NCI-H1436 treated with DMSO at 0.1 percent for 48 hours (cell line): ENCODE measurements around the gene TCERG1.

ENCODE experiments used
- DNase-seq: peaks from one replicate; lab custom pipeline; 2025; lab: John Stamatoyannopoulos, UW

The TCERG1 gene

DNA sequence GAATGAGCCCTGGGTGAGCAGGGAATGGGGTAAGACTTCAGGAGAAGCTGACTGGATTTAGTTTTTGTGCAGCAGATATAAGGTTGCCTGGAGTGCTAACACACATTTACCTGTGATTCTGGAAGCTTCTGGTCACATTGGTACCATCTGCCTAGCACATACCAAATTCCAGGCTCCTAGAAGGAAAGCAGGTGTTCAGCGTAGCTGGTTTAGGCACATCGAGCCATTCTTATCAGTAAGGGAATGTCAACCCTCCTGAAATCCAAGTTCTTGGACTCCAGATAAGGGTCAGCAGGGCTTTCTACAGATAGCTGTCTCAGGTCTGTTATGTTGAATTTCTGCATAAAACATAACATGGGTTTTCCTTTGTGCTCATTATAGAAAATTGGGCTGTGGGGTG, 10.3 kb downstream of the TCERG1 start:
- no peak for DNase-seq

DNA sequence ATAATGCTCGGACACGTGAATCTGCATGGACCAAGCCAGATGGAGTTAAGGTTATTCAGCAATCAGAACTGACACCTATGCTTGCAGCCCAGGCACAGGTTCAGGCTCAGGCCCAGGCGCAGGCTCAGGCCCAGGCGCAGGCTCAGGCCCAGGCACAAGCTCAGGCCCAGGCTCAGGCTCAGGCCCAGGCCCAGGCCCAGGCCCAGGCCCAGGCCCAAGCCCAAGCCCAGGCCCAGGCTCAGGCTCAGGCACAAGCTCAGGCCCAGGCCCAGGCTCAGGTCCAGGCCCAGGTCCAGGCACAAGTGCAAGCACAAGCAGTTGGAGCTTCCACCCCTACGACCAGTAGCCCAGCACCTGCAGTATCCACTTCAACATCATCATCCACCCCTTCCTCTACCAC, 11.8 kb downstream of the TCERG1 start:
- no peak for DNase-seq

DNA sequence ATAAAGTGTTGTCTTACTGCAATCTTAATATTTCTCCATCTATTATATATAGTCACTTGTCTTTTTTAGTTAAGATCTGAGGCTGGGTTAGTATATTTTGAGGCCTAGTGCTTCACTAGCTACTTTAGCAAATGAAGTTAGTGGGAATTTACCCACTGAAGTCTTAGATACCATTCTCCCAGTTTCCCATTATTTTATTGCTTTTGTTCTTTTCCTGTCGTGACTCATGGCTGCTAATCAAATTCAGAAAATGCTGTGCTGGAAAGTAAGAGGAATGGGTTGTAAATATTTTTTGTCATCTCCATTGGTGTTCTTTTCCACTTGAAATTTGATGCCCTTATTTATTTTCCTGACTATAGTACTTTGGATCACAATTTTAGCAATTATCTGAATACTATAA, 14.2 kb downstream of the TCERG1 start:
- DNase-seq, result no peak

DNA sequence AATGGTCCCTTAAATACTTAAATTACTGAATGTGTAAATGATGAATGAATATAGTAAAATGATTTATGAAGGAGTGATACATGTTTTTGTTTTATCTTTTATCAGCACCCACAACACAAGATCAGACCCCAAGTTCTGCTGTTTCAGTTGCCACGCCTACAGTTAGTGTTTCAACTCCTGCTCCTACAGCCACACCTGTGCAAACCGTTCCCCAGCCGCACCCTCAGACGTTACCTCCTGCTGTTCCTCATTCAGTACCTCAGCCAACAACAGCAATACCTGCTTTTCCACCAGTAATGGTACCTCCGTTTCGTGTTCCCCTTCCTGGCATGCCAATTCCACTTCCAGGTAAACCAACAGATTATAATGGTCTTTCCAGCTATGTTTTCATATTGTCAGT, 16.3 kb downstream of the TCERG1 start:
- no peak for DNase-seq

DNA sequence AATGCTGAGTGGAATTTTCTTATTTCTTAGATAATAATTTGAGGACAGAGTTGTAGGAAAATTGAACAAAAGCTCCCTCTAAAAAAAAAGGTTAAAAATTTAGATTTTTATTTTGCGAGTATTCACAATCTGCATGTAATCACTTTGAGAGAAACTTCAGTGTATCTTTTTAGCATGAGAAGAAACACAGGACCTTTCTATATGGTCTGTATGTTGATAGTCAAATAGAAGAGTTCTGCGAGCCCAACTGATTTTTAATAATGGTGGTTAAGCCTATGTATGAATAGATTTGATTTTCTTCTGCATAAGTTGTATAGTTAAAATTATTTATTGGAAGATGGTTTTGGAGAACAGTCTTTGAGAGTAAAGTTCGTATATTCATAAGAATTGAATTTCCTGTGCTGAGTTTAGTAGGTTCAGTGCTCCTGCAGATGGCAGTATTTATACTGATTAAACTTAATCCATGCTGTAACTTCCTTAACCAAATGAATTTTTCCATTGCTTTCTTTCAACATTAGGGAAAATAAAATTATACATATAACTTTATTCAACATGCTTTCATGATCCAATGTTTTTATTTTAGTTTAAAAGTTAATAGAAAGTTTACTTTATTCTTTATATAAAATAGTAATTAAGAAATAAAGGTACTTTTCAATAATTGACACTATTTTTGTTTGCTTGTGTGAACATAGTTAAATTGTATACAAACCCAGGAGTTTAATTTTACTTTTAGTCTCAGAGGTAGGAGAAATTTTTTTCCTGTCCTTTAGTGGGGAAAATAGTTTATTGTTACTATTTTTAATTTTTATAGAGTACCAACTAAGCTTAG, 19.6 kb downstream of the TCERG1 start:
- no peak for DNase-seq

DNA sequence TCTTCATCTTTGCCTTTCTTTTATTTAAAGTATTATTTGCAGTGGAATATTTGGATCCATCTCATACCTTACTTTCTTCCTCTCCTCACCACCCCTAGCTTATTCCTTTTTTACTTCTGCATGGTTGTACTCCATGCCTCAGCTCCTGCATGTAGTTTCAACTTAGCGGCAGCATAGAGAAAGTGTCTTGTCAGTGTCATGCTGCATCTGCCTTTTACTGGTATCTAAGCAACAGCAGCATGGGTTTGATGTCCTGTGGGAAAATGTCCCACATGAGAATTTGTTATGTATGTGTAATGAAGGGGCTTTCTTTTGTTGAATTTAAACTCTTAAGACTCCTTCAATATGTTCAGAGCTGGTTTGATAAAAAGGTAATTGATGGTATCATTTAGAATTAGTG, 20.6 kb downstream of the TCERG1 start:
- no peak for DNase-seq

DNA sequence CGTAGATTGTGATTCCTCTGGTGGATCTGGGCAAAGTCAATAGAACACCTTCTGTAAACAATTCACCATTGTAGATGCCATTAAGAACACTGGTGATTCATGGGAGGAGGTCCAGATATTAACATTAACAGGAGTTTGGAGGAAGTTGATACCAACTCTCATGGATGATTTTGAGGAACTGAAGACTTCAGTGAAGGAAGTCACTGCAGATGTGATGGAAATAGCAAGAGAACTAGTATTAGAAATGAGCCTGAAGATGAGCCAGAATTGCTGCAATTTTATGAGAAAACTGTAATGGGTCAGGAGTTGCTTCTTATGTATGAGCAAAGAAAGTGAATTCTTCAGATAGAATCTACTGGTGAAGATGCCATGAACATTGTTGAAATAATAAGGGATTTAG, 26.9 kb downstream of the TCERG1 start:
- no peak for DNase-seq

DNA sequence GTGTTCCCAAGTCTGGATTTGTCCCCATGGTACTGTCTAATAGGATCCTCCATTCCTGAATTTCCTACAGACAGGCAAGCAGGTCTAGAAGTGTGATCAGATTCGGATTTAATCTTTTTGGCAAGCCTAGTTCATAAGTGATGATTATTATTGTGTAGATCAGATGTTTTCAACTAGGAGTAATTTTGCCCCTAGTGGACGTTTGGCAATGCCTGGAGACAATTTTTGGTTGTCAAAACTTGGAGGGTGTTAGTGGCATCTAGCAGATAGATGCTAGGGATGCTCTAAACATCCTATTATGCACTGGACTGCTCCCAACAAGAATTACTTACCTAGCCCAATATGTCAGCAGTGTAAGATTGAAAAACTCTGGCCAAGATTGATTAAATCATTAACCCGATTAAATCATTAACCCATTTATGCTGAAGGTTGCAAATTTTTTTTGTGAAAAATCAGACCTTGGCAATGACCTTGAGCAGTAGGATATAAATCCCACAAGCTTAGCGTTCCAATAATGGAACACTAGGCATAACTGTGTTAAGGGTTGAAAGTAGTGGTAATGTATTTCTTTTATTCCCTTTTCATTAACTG, 28.2 kb downstream of the TCERG1 start:
- DNase-seq, result no peak

DNA sequence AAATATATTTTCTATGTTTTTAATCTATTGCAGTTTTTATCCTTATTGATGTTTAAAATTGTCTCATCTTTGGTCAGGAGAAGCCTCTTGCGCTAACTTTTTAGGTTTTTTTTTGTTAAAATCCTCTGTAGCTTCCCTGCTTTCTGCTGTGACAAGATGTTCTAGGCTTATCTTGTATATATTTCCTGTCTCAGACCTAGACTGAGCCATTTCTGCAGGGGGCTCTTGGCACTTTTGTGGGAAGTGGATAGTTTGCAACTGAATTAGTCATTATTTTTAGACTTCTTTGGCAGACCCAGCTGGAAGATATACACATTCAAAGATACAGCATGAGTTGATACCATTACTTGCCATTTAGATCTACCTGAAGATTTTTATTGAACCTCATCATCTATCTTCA, 28.8 kb downstream of the TCERG1 start:
- no peak for DNase-seq

DNA sequence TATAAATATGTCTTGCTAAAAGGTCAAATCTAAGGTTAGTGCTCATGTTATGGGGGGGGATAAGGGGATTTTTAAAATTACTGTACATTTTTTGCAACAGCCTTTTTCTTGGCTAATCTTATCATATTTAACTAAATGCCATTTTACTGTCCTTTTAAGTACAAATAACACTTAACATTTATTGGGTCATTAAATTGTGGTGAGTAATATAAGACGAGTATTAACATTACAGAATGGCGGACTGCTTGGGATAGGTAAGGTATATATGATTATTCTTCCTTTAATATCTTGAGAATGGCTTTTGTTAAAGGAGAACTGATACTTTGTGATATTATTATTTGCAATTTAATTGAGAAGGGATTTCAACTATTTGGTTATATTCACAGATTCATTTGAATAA, 35.6 kb downstream of the TCERG1 start:
- DNase-seq, result no peak

DNA sequence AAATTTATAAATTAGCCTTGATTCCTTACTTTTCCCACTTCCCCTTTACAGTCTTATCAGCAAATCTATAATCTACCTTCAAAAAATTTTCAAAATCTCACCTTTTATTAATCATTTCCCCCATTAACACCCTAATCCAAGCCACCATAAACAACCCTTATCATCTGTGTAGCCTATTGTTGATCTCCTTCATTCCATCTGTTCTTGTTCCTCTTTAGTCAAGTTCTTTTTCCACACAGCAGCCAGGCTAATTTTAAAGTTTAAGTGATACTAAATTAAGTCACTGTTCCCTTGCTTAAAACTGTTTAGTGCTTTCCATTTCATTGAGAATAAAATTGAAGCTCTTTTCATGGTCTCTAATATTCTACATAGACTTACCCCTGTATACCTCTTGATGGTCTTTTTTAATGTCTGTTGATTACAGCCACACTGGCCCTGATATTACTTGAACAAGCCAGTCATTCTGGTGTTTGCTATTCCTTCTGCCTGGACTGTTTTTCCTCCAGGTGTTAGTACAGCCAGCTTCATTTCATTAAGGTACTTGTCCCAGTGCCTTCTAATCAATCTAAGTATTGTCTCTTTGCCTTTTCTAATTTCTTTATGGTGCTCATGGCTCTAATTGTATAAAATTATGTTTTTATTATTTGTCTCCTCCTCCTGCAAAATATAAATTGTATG, 37.7 kb downstream of the TCERG1 start:
- no peak for DNase-seq

DNA sequence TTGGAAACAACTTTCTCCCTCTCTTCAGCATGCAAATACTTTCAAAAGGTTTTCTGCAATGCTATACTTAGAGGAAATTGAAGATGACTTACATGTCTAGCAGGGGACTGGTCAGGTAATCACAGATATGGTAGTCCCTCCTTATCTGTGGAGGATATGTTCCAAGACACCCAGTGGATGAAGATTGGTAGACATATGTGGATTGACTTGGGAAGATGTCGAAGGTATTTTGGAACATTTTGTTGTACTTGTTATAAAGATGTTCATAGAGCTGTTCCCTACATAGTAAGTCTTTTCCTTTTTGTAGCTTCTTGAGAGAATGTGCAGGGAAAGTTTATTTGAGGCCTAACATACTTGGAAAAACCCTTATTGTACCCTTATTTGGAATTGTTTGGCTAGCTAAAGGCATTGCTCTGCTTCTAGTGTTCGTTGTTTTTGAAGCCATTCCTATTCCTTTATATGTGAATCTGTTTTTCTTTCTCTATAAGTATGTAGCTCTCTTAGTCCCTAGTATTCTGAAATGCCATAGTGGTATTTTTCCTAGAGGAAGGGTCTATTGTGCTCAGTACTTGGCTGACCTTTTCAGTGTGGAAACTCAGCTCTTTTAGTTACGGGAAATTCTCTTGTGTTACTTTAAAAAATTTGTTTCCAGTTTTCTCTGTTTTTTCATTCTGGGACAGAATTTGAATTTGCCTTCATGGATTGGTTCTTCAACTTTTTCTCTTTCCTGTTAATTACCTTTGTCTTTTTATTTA, 43.1 kb downstream of the TCERG1 start:
- no peak for DNase-seq

DNA sequence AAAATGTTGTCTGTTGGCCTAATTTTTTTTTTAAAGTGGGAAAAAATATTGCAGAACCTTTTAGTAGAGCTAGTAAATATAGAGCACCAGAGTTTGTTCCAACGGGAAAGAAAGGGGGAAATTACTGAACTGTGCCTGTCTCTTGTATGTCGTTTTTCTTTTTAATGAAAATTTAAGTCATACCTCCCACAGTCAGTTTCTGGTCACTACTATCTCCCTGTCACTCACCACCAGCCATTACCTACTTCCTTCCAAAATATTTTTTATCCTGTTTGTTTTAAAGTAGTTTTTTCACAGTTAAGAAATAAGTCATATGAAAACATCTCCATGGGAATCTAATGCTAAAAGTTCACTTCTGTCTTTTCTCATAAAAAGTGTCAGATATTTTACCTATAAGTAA, 47.5 kb downstream of the TCERG1 start:
- no peak for DNase-seq

DNA sequence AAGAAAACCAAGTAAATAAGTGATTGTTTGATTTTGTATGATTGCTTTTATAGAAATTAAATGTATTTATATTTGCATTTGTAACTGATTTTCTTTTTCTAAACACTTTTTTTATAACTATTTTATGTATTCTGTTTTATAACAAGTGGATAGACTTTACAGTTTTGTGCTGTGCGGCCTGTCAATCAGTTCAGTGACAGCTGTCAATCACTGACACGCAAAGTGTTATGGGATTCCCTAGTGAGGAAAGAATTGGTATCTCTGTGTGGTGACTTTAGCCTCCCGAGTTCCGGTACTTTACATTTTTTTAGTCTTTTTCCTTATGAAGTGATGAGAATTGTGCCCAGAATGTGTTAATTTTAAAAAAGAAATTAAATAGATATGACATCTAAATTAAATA, 52.5 kb downstream of the TCERG1 start:
- DNase-seq, result no peak

DNA sequence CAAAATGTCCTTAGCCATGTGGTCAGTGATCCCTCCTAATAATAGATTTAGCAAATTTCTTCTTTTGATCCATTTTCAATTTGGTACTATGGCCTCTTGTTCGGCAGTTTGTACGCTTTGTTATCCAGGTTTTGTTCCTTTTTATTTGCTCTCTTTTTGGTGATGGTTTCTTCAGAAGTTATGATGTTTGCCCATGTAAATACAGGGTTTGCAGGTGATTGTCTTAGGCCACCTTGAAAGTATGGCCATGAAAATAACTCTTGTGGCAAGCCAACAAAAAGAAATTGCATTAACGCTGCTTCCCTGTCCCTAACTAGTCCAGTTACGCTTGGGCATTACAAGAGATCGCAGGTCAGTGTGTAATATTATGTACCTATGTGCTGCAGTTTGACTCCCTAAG, 60.3 kb downstream of the TCERG1 start:
- DNase-seq, result no peak

DNA sequence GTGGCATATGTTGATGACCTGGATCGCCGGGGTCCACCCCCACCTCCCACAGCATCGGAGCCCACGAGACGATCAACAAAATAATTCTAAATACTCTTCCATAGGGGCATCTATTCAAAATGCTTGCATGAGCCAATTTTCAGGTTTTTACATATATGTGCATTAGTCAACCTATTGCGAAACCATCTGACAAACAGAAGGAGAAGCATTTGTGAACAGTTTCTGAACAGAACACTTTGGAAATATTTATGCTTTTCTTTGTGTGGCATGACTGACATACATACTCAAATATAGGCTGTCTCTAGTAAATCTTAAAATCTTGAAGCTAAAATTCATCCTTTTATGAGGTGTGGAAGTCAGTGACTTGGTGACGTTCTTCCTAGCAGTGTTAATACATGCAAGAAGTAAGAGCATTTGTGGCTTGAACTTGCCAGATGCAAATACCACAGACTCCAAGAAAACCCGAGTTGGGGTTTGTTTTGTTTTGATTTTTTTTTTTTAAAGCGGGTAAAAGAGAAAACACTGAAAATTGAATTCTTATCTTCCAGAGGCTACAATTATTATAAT, 63.5 kb downstream of the TCERG1 start:
- DNase-seq, result no peak

DNA sequence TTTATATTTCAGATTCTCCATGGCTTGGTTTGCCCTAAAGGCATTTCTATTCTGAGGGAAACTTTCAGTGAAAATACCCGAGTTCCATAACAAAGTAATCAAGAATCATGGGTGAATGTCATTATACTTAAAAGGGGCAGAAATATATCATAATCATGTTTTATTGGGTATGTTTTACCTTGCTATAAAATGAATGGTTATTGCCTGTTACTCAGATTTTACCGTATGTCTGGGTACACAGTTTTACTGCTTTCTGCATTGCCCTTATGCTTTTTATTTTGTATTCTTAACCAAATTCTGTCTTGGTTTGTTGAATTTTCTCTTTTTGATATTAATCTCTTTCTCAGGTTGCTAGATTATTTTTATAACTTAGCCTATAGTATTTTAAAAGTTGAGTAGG, 66.3 kb downstream of the TCERG1 start:
- no peak for DNase-seq

DNA sequence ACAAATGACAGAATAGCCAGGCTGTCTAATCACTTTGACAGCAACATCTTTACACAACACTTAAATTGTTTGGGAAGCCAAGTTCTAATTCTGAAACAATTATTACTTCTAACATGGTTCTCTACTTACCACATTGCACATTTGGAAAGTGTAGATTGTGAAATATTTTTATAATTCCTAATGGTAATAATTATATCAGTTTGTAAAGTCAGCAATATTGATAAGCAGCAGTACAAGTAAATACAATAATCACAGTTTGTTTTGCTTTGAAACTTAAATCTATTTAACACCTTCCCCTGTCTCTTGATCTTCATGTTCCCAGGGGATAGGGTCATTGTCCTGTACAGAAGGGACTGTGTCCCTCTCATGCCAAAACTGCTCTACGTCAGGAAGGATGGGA, 67.4 kb downstream of the TCERG1 start:
- DNase-seq, result no peak

DNA sequence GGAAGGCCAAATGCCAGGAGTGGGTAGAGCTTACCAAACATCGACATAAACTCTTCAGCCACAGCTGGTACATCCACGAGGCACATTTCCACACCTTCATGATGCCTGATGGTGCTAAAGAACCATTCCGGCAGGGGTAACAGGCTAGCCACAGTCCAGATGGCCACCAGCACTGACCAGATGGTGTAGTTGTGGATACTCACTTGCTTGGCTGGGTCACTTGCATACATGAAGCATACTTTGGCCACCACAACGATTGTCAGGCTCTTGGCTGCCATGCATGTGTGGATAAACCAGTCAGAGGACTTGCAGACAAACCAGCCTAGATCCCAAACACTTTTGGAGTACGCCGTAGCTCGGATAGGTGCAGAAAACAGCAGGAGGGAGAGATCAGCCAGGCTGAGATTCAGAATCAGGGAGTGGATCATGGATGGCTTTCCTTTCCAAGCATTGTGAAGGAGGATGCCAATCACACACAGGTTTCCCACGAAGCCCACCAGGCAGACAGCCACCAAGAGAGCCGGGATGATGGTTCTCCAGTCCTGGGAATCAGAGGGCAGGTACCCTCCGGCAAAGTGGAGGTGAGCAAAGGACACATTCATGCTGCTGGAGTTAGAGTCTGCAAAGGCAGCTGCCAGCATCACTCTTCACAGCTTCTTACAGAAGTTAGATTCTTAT, 68.5 kb downstream of the TCERG1 start:
- no peak for DNase-seq

DNA sequence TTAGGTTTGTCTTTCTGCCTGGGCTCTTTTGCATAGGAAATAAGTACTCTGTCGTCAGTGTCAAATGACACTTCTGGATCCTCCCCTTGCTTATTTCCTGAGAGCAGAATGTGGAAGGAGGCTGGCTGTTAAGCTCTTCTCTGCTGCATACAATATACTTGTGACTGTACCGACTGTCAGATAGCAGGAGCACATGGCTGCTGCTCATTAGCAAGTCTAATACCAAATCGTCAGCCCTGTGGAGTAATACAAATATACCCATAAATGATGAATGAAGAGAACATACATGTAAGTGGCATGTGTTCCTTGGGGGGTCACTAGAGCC, 69.0 kb downstream of the TCERG1 start, which contains the start of gene GPR151:
TSS of gene GPR151 (minus strand) at position 40 of the 325 bp plus-strand sequence. CDS start 77 bp downstream, outside the sequence.
- DNase-seq, result no peak

DNA sequence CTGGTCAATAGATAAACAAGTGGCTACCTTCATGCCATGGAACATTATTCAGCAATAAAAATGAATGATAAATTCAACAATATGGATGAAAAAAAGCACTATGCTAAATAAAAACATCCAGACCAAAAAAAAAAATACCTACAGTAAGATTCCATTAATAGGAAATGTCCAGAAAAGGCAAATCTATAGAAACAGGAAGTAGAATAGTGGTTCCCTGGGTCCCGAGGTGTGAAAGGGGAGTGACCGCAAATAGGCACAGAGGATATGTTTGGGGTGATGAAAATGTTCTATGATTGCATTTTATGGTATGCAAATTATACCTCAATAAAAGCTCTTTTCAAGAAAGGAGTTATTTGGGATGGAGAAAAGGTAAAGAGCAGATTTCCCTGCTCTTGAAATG, 72.4 kb downstream of the TCERG1 start:
- DNase-seq, result no peak

DNA sequence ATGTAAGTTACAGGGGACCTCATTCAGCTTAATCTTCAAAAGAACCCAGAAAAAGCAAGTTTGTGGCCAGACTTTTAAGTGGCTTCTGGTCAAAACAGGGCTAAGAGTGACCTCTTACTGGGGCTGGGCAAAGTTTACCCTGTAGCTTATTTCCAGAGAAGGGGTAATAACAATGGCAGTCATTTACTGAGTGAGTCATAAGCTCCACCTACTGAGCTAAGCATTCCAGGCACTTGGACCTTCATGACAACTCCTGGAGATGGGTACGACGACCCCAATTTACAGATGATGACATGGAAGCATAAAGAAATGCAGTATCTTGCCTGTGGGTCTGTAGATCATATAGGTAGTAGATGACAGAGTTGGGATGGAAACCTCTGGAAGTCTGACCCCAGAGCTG, 73.6 kb downstream of the TCERG1 start:
- no peak for DNase-seq
